Hematopoietic multipotent progenitor cell treated with erythropoietin and hydrocortisone succinate and interleukin-3 and kit ligand, for 8 days (in vitro differentiated cells): ENCODE data around the gene C16orf87.
"Not testable (repeated sequence)": the region's sequence is repeated elsewhere in the genome, so short reads cannot be mapped to it uniquely, and the experiment has no call there.

Experiments used
- DNase-seq: peaks from one replicate; pipeline ENCODE4 v3.0.0-alpha.2; 2015

C16orf87 gene

GRCh38 chr16:46797501-46797900 is 33.5 kb downstream of the C16orf87 start:
- DNase-seq = no peak

GRCh38 chr16:46796764-46797269 is 34.2 kb downstream of the C16orf87 start:
- DNase-seq = no peak

GRCh38 chr16:46793841-46794240 is 37.1 kb downstream of the C16orf87 start:
- no peak for DNase-seq

- DNase-seq = peak; percentile 7
These were observed 40.2 kb downstream of the C16orf87 start for GRCh38 chr16:46790599-46791270.

GRCh38 chr16:46789499-46790414 is 41.2 kb downstream of the C16orf87 start:
- peak; percentile 72 for DNase-seq

GRCh38 chr16:46788891-46789474 is 42.0 kb downstream of the C16orf87 start:
- no peak for DNase-seq

GRCh38 chr16:46787909-46788308 is 43.1 kb downstream of the C16orf87 start:
- no peak for DNase-seq

- no peak for DNase-seq
These were observed 45.7 kb downstream of the C16orf87 start for GRCh38 chr16:46785076-46785845.

- DNase-seq = not testable (repeated sequence)
These were observed 46.4 kb downstream of the C16orf87 start for GRCh38 chr16:46784569-46784968.

GRCh38 chr16:46783800-46784199 is 47.2 kb downstream of the C16orf87 start:
- DNase-seq = no peak

GRCh38 chr16:46782320-46782719 is 48.7 kb downstream of the C16orf87 start:
- DNase-seq = no peak

GRCh38 chr16:46777804-46778203 is 53.2 kb downstream of the C16orf87 start:
- DNase-seq = no peak

GRCh38 chr16:46775214-46775613 is 55.8 kb downstream of the C16orf87 start:
- DNase-seq = no peak

- DNase-seq = no peak
These were observed 56.2 kb downstream of the C16orf87 start for GRCh38 chr16:46774743-46775177.

- no peak for DNase-seq
These were observed 58.5 kb downstream of the C16orf87 start for GRCh38 chr16:46772463-46772862.

GRCh38 chr16:46768809-46769208 is 62.2 kb downstream of the C16orf87 start:
- no peak for DNase-seq

GRCh38 chr16:46765050-46765449 is 65.9 kb downstream of the C16orf87 start:
- DNase-seq = no peak

- DNase-seq = no peak
These were observed 67.8 kb downstream of the C16orf87 start for GRCh38 chr16:46763147-46763546.

- DNase-seq = no peak
These were observed 68.4 kb downstream of the C16orf87 start for GRCh38 chr16:46762583-46762982.

GRCh38 chr16:46759309-46759708 is 71.7 kb downstream of the C16orf87 start:
- no peak for DNase-seq

- DNase-seq = no peak
These were observed 73.5 kb downstream of the C16orf87 start for GRCh38 chr16:46757339-46758050.

- DNase-seq = no peak
These were observed 74.2 kb downstream of the C16orf87 start for GRCh38 chr16:46756772-46757171.
